ENCODE measurements around the gene PTTG1IP2.

DNA sequence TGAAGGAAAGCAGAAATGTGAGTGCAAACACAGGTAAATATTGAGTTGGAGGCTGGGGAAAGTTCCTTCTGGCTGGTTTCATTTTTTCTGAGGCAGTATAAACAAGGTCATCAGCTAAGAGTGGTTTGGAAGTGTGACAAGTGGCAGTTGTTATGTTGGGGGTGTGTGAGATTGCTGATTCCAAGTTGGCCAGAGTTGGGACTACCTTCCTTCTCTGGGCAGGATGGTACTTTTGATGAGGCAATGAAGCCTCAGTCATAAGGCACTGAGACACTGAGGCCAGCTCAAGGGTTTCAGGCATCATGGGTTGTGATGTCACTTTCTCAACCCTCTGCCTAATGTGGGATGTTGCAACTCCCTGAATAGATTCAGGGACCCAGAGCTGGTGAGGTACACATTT is 8.2 kb upstream of the PTTG1IP2 start:
- TF ChIP-seq, protein P1, sequence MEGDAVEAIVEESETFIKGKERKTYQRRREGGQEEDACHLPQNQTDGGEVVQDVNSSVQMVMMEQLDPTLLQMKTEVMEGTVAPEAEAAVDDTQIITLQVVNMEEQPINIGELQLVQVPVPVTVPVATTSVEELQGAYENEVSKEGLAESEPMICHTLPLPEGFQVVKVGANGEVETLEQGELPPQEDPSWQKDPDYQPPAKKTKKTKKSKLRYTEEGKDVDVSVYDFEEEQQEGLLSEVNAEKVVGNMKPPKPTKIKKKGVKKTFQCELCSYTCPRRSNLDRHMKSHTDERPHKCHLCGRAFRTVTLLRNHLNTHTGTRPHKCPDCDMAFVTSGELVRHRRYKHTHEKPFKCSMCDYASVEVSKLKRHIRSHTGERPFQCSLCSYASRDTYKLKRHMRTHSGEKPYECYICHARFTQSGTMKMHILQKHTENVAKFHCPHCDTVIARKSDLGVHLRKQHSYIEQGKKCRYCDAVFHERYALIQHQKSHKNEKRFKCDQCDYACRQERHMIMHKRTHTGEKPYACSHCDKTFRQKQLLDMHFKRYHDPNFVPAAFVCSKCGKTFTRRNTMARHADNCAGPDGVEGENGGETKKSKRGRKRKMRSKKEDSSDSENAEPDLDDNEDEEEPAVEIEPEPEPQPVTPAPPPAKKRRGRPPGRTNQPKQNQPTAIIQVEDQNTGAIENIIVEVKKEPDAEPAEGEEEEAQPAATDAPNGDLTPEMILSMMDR (IDR thresholded peaks at IDR 0.05): no peak
- TF ChIP-seq POLR2A (IDR thresholded peaks at IDR 0.05): no peak

Measured in thyroid gland (tissue), 4 donors.